ENCODE results near the gene TMEM183A. TPM values are rescaled to one million over a fixed set of nuclear protein-coding genes. Genes with fewer than 3 reads are reported as not detected.

TMEM183A gene
- total and polyA plus RNA-seq, 2 experiments from 2014 or later = 55.1 to 128 TPM

DNA sequence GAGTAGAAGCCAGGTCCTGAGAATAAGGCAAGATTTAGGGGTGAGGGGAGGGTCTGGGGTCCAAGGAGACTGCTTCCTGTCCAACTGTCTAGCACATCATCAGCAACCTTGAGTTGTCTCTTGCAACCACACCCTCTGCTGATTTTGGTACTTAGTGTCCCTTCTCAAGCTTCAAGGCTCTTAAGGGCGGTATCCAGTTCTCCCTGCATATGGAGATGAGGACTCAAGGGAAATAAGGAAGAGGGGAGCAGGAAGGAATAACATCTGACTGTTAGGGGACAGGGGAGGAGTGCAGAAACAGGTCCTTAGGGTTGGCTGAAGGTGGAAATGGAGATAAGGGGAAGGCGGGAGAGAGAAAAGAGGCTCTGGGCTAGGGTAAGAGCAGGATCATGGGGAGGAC lies 66.3 kb downstream of the TMEM183A start:
- no peaks in the 10 kb centered on the region; the same call in 1 of the 3 replicates for H3K36me3 Mint-ChIP-seq (ENCODE audit: low read depth)
- Histone ChIP-seq H4K20me1 (replicated peaks; ENCODE audit: insufficient read depth) (no peaks in the 10 kb centered on the region), H3F3A (replicated peaks; ENCODE audit: low read depth) (no peaks in the 10 kb centered on the region), H3K4me3 (no peak overlapping the region), H3K4me2 (no peak overlapping the region), H3K4me1 (ENCODE audit: insufficient read depth) (no peaks in the 10 kb centered on the region; the same call in 1 of the 2 replicates), H3K9me2 (ENCODE audit: insufficient read depth) (no peaks in the 10 kb centered on the region), H3K27me3 (ENCODE audit: insufficient read depth) (peaks cover 44% of the 10 kb centered on the region), H2AFZ (no peak overlapping the region), H3K79me2 (replicated peaks; ENCODE audit: insufficient read depth) (no peaks in the 10 kb centered on the region), H3K36me3 (ENCODE audit: insufficient read depth) (no peaks in the 10 kb centered on the region), H3K27ac (ENCODE audit: low read depth) (no peak overlapping the region)
- ATAC-seq (no peak), DNase-seq (ENCODE audit: low spot score) (no peak)
- no peaks in the 10 kb centered on the region for H3K9me3 Mint-ChIP-seq
- H3K27ac Mint-ChIP-seq = no peak overlapping the region
- TF ChIP-seq EZH2 (IDR thresholded peaks at IDR 0.05; ENCODE audit: low read depth, unreplicated experiment) (no peak), STAT1 (IDR thresholded peaks at IDR 0.05; ENCODE audit: unreplicated experiment) (no peak), JUNB (IDR thresholded peaks at IDR 0.05; ENCODE audit: unreplicated experiment) (no peak), POLR2AphosphoS5 (IDR thresholded peaks at IDR 0.05; ENCODE audit: low read depth) (no peak), ZNF114 (CRISPR knock-in tag; IDR thresholded peaks at IDR 0.05) (no peak)
- H3K4me1 Mint-ChIP-seq = peaks cover 11% of the 10 kb centered on the region
- H3K4me3 Mint-ChIP-seq = no peak overlapping the region
- H3K27me3 Mint-ChIP-seq (ENCODE audit: insufficient read depth, low read depth, poor library complexity) = peaks cover 29% of the 10 kb centered on the region

Other genes with a start within 250 kb of the TMEM183A start
- 186 and 202 TPM in 2 replicates for gene KDM5B, start 199.0 kb upstream of the TMEM183A start, total RNA-seq (2014; rRNA removed; shearing (Covaris generic))
- 150 and 175 TPM in 2 replicates for gene KDM5B, start 199.0 kb upstream of the TMEM183A start, polyA plus RNA-seq (2016; fragmentation: Nextera tagmentation; extraction: Ambion mirVana)
- gene PCAT6, start 196.4 kb upstream of the TMEM183A start, total RNA-seq (2014; rRNA removed; shearing (Covaris generic)) = 7.2 TPM in 1 of 2 replicates, not detected in the other
- gene PCAT6, start 196.4 kb upstream of the TMEM183A start, polyA plus RNA-seq (2016; fragmentation: Nextera tagmentation; extraction: Ambion mirVana) = 28.1 and 28.7 TPM in 2 replicates
- gene RABIF, start 118.2 kb upstream of the TMEM183A start, total RNA-seq (2014; rRNA removed; shearing (Covaris generic)) = 4.0 and 4.9 TPM in 2 replicates
- gene RABIF, start 118.2 kb upstream of the TMEM183A start, polyA plus RNA-seq (2016; fragmentation: Nextera tagmentation; extraction: Ambion mirVana) = 6.9 and 7.6 TPM in 2 replicates
- 27.5 and 27.6 TPM in 2 replicates for gene KLHL12, start 80.1 kb upstream of the TMEM183A start, total RNA-seq (2014; rRNA removed; shearing (Covaris generic))
- 14.6 and 15.5 TPM in 2 replicates for gene KLHL12, start 80.1 kb upstream of the TMEM183A start, polyA plus RNA-seq (2016; fragmentation: Nextera tagmentation; extraction: Ambion mirVana)
- 59.1 and 61.2 TPM in 2 replicates for gene ADIPOR1, start 49.1 kb upstream of the TMEM183A start, total RNA-seq (2014; rRNA removed; shearing (Covaris generic))
- gene ADIPOR1, start 49.1 kb upstream of the TMEM183A start, polyA plus RNA-seq (2016; fragmentation: Nextera tagmentation; extraction: Ambion mirVana) = 45.3 and 47.2 TPM in 2 replicates
- gene CYB5R1, start 40.1 kb upstream of the TMEM183A start, total RNA-seq (2014; rRNA removed; shearing (Covaris generic)) = 9.2 and 12.6 TPM in 2 replicates
- gene CYB5R1, start 40.1 kb upstream of the TMEM183A start, polyA plus RNA-seq (2016; fragmentation: Nextera tagmentation; extraction: Ambion mirVana) = 9.0 and 10.5 TPM in 2 replicates
- 7.6 and 8.0 TPM in 2 replicates for gene PPFIA4, start 19.1 kb downstream of the TMEM183A start, total RNA-seq (2014; rRNA removed; shearing (Covaris generic))
- 1.3 and 2.2 TPM in 2 replicates for gene PPFIA4, start 19.1 kb downstream of the TMEM183A start, polyA plus RNA-seq (2016; fragmentation: Nextera tagmentation; extraction: Ambion mirVana)
- gene MYOG, start 78.6 kb downstream of the TMEM183A start, total RNA-seq (2014; rRNA removed; shearing (Covaris generic)) = not detected in 2 replicates
- not detected in 2 replicates for gene MYOG, start 78.6 kb downstream of the TMEM183A start, polyA plus RNA-seq (2016; fragmentation: Nextera tagmentation; extraction: Ambion mirVana)
- 1.8 and 3.8 TPM in 2 replicates for gene ADORA1, start 120.4 kb downstream of the TMEM183A start, total RNA-seq (2014; rRNA removed; shearing (Covaris generic))
- gene ADORA1, start 120.4 kb downstream of the TMEM183A start, polyA plus RNA-seq (2016; fragmentation: Nextera tagmentation; extraction: Ambion mirVana) = 0.63 and 1.5 TPM in 2 replicates
- not detected in 2 replicates for gene MYBPH, start 168.5 kb downstream of the TMEM183A start, total RNA-seq (2014; rRNA removed; shearing (Covaris generic))
- gene MYBPH, start 168.5 kb downstream of the TMEM183A start, polyA plus RNA-seq (2016; fragmentation: Nextera tagmentation; extraction: Ambion mirVana) = not detected in 2 replicates
- gene CHI3L1, start 179.3 kb downstream of the TMEM183A start, total RNA-seq (2014; rRNA removed; shearing (Covaris generic)) = 0.76 TPM in 1 of 2 replicates, not detected in the other
- not detected in 2 replicates for gene CHI3L1, start 179.3 kb downstream of the TMEM183A start, polyA plus RNA-seq (2016; fragmentation: Nextera tagmentation; extraction: Ambion mirVana)
- 0.07 TPM in 1 of 2 replicates, not detected in the other for gene CHIT1, start 222.3 kb downstream of the TMEM183A start, total RNA-seq (2014; rRNA removed; shearing (Covaris generic))
- 0.47 and 0.85 TPM in 2 replicates for gene CHIT1, start 222.3 kb downstream of the TMEM183A start, polyA plus RNA-seq (2016; fragmentation: Nextera tagmentation; extraction: Ambion mirVana)